Measurements from ENCODE around the gene SDC3. TPM values are rescaled to one million over a fixed set of nuclear protein-coding genes. Genes with fewer than 3 reads are reported as not detected.

SDC3 gene
- total RNA-seq, 6 experiments from 2014 or later = 13.8 to 45.7 (median 16.2) TPM

GRCh38 chr1:30888975-30889374, 19.6 kb downstream of the SDC3 start:
- intact Hi-C loops (cut with DNase I) = loop anchor here in 1 of 2 donors (10.0 kb wide), 1 partner anchor 1294 kb away; no protein-coding TSS in a partner anchor

DNA sequence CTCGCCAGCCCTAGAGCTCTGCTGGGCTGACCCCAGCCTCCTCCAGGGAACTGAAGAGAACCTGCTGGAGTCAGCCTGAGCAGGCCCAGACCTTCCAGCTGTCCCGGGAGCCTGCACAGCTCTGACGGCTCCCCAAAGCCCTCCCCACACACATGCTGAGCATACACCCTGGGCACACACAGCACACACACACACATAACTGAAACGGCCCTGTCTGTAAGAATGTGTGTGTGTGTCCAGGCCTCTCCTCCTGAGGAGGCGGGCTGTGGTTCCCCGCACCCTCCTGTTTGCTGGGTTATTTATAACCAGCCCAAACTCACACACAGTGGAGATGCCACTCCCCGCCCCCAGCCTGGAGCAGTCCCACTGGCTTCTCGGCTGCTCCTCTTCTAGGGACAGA, 20.2 kb downstream of the SDC3 start:
- no peak overlapping the region for H3K27ac ChIP-seq
- DNase-seq (no peak), ATAC-seq (peak in 3 of 4 donors; percentile 9 to 37 (median 17))
- no peaks in the 10 kb centered on the region for H3K27me3 ChIP-seq
- intact Hi-C loops (cut with DNase I) = loop anchor here in 1 of 2 donors (10.0 kb wide), 1 partner anchor 1294 kb away; no protein-coding TSS in a partner anchor
- no peaks in the 10 kb centered on the region for H3K9me3 ChIP-seq
- H3K4me3 ChIP-seq = no peak overlapping the region
- no CpG with 5 or more reads among the region's 8 CpGs for WGBS (ENCODE audit: insufficient coverage, low coverage, low lambda C conversion rate, missing lambda C conversion rate)
- no peaks in the 10 kb centered on the region for H3K4me1 ChIP-seq
- TF ChIP-seq, protein P1, sequence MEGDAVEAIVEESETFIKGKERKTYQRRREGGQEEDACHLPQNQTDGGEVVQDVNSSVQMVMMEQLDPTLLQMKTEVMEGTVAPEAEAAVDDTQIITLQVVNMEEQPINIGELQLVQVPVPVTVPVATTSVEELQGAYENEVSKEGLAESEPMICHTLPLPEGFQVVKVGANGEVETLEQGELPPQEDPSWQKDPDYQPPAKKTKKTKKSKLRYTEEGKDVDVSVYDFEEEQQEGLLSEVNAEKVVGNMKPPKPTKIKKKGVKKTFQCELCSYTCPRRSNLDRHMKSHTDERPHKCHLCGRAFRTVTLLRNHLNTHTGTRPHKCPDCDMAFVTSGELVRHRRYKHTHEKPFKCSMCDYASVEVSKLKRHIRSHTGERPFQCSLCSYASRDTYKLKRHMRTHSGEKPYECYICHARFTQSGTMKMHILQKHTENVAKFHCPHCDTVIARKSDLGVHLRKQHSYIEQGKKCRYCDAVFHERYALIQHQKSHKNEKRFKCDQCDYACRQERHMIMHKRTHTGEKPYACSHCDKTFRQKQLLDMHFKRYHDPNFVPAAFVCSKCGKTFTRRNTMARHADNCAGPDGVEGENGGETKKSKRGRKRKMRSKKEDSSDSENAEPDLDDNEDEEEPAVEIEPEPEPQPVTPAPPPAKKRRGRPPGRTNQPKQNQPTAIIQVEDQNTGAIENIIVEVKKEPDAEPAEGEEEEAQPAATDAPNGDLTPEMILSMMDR (IDR thresholded peaks at IDR 0.05) = no peak
- no peaks in the 10 kb centered on the region for H3K36me3 ChIP-seq

More at GRCh38 chr1:30888975-30889374, 19.6 kb downstream of the SDC3 start:
- Histone ChIP-seq H3K9me3 (no peaks in the 10 kb centered on the region), H3K36me3 (no peaks in the 10 kb centered on the region), H3K27ac (peak overlapping the region in 1 of 3 donors; percentile 33), H3K4me3 (no peak overlapping the region), H3K27me3 (no peaks in the 10 kb centered on the region), H3K4me1 (no peaks in the 10 kb centered on the region)
- WGBS (ENCODE audit: insufficient coverage, low coverage, low lambda C conversion rate, missing lambda C conversion rate) = 86% methylated on average over 1 of the region's 3 CpGs
- ATAC-seq (no peak), DNase-seq (no peak)
- no peak for TF ChIP-seq POLR2A (IDR thresholded peaks at IDR 0.05)
- TF ChIP-seq, protein P1 (IDR thresholded peaks at IDR 0.05) = no peak

DNA sequence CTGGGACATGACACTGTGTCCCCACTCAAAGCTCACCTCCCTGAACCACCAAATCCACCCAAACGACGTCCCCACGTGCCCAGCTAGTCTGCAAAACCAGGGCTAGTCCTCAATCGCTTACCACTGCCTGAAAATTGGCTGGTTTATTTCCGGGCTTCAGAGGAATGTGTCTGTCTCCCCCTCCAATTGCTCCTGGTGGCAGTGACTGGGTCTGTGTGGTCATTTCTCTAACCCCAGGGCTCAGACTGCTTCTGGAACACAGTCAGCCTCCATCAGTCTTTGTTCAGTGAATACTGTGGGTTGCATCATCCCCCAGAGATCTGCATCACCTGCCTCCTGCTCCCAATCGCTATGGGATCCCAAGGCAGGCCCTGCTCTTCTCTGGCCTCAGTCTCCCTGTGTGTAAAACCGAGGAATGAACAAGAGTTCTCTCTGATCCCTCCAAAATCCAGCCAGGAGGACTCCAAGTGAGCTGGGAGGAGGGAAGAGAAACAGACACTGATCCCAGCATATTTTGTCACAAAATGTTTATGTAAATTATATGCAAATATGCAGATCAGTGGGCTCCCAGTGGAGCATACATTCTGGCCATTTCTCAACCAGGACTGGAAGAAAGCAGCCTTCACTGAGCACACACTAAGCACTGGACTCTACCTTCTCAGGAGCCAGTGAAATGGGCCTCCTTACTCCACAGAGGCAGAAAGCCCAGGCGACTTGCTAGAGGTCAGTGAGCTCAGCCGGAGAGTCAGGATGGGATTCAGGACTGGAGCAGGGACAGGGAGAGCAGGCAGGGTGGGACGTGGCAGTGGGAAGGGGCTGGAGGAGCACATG, 20.9 kb downstream of the SDC3 start:
- Histone ChIP-seq H3K27me3 (no peaks in the 10 kb centered on the region), H3K36me3 (no peaks in the 10 kb centered on the region), H3K9me3 (no peaks in the 10 kb centered on the region), H3K4me1 (no peaks in the 10 kb centered on the region), H3K27ac (no peak overlapping the region), H3K4me3 (no peak overlapping the region)
- intact Hi-C loops (cut with DNase I) = loop anchor here in 1 of 2 donors (10.0 kb wide), 1 partner anchor 1293 kb away; no protein-coding TSS in a partner anchor
- TF ChIP-seq, protein P1 (IDR thresholded peaks at IDR 0.05) = no peak
- no peak for TF ChIP-seq POLR2A (IDR thresholded peaks at IDR 0.05)
- WGBS (ENCODE audit: insufficient coverage, low coverage, low lambda C conversion rate, missing lambda C conversion rate) = 69% methylated on average over 2 of the region's 10 CpGs
- no peak for ATAC-seq
- no peak for DNase-seq

DNA sequence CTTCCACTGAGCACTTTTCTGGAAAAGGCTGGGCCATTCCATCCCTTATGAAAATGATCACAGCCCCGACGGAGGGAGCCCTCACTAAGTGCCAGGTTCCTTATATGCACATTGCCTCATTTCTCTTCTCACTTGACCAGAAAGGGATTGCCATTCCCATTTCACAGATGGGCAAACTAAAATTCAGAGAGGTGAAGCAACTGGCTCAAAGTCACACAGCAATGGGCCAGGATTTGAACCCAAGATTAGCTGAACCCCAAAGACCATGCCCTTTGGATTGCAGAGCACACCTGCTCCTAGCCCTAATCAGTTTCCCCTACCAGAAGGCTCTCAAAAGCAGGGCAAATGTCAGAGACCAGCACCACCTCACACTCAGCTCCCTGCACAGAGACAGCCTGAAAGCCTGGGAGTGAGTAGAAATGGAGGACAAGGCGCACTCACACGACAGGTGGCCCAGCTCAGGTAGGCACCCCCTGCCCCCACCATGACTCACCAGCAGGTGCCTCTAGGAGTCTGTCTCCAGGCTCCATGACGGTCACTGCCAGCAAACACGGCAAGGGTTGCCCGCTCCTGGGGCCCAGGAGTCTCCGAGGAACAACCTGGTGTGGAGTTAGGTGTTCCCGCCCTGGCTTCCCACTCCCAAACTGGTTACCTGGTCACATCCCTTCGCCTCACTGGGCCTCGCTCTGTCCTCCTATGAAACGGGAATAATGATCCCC, 21.7 kb downstream of the SDC3 start:
- Histone ChIP-seq H3K9me3 (no peaks in the 10 kb centered on the region), H3K27me3 (no peaks in the 10 kb centered on the region), H3K27ac (no peak overlapping the region), H3K4me1 (no peaks in the 10 kb centered on the region), H3K36me3 (no peaks in the 10 kb centered on the region), H3K4me3 (no peak overlapping the region)
- no peak for TF ChIP-seq POLR2A (IDR thresholded peaks at IDR 0.05)
- TF ChIP-seq, protein P1 (IDR thresholded peaks at IDR 0.05) = no peak
- no peak for DNase-seq
- intact Hi-C loops (cut with DNase I) = loop anchor here in 1 of 2 donors (10.0 kb wide), 1 partner anchor 1292 kb away; no protein-coding TSS in a partner anchor
- ATAC-seq = no peak
- 100% methylated on average over 2 of the region's 12 CpGs for WGBS (ENCODE audit: insufficient coverage, low coverage, low lambda C conversion rate, missing lambda C conversion rate)

Data from right lobe of liver (tissue), 6 donors.